Measurements from ENCODE around the gene ANKRD36C.
"Not testable (repeated sequence)": the region's sequence is repeated elsewhere in the genome, so short reads cannot be mapped to it uniquely, and the experiment has no call there.

Gene ANKRD36C

GRCh38 chr2:96006248-96006647 lies 14.6 kb upstream of the ANKRD36C start:
- not testable (repeated sequence) for DNase-seq

- not testable (repeated sequence) for DNase-seq
These were observed 1.1 kb upstream of the ANKRD36C start for GRCh38 chr2:95992520-95993272.

- DNase-seq, result not testable (repeated sequence)
These were observed 478 bp upstream of the ANKRD36C start for GRCh38 chr2:95992102-95992501.

GRCh38 chr2:95990884-95991283 lies 740 bp downstream of the ANKRD36C start:
- not testable (repeated sequence) for DNase-seq

GRCh38 chr2:95951662-95952061 lies 40.0 kb downstream of the ANKRD36C start:
- not testable (repeated sequence) for DNase-seq

- not testable (repeated sequence) for DNase-seq
These were observed 43.6 kb downstream of the ANKRD36C start for GRCh38 chr2:95948039-95948438.

- not testable (repeated sequence) for DNase-seq
These were observed 51.7 kb downstream of the ANKRD36C start for GRCh38 chr2:95939947-95940346.

- DNase-seq, result not testable (repeated sequence)
These were observed 60.9 kb downstream of the ANKRD36C start for GRCh38 chr2:95930740-95931139.

GRCh38 chr2:95917007-95917406 lies 74.6 kb downstream of the ANKRD36C start:
- DNase-seq, result not testable (repeated sequence)

- DNase-seq, result not testable (repeated sequence)
These were observed 76.5 kb downstream of the ANKRD36C start for GRCh38 chr2:95915131-95915530.

- not testable (repeated sequence) for DNase-seq
These were observed 80.2 kb downstream of the ANKRD36C start for GRCh38 chr2:95911431-95911830.

- DNase-seq, result not testable (repeated sequence)
These were observed 97.2 kb downstream of the ANKRD36C start for GRCh38 chr2:95894443-95894842.

GRCh38 chr2:95867929-95868328 lies 123.7 kb downstream of the ANKRD36C start:
- not testable (repeated sequence) for DNase-seq

GRCh38 chr2:95867047-95867677 lies 124.5 kb downstream of the ANKRD36C start:
- not testable (repeated sequence) for DNase-seq

GRCh38 chr2:95862121-95862520 lies 129.5 kb downstream of the ANKRD36C start:
- not testable (repeated sequence) for DNase-seq

GRCh38 chr2:95836151-95836550 lies 155.5 kb downstream of the ANKRD36C start:
- no peak for DNase-seq

GRCh38 chr2:95834077-95835013 lies 157.3 kb downstream of the ANKRD36C start:
- not testable (repeated sequence) for DNase-seq

GRCh38 chr2:95824218-95824617 lies 167.4 kb downstream of the ANKRD36C start:
- DNase-seq, result not testable (repeated sequence)

GRCh38 chr2:95817521-95817920 lies 174.1 kb downstream of the ANKRD36C start:
- not testable (repeated sequence) for DNase-seq

- not testable (repeated sequence) for DNase-seq
These were observed 178.3 kb downstream of the ANKRD36C start for GRCh38 chr2:95813311-95813710.

GRCh38 chr2:95799892-95800291 lies 191.7 kb downstream of the ANKRD36C start:
- no peak for DNase-seq

- not testable (repeated sequence) for DNase-seq
These were observed 192.3 kb downstream of the ANKRD36C start for GRCh38 chr2:95799147-95799889.
